HG03135 (cell line): Measurements from ENCODE around the gene DHX38.
A peak's percentile ranks its signal among the peaks of the same experiment; 100 is the strongest.
"Not testable (repeated sequence)": the region's sequence is repeated elsewhere in the genome, so short reads cannot be mapped to it uniquely, and the experiment has no call there.

Experiments
- ATAC-seq: cut with Tn5 transposase; IDR thresholded peaks from one replicate; pipeline ENCODE4 v1.9.1; 2021; ENCODE audit warnings: mild to moderate bottlenecking, moderate library complexity; ENCODE audit not compliant: unreplicated experiment

Gene DHX38

GRCh38 chr16:72093448-72094265 lies at the start of gene DHX38, which contains the start of gene TXNL4B:
DHX38 (plus strand) TSS chr16:72093847; CDS start chr16:72096158, 2,311 bp downstream.
TXNL4B (minus strand) TSS chr16:72093620; CDS start chr16:72090749, 2,871 bp downstream.
- ATAC-seq: peak; percentile 98

DNA sequence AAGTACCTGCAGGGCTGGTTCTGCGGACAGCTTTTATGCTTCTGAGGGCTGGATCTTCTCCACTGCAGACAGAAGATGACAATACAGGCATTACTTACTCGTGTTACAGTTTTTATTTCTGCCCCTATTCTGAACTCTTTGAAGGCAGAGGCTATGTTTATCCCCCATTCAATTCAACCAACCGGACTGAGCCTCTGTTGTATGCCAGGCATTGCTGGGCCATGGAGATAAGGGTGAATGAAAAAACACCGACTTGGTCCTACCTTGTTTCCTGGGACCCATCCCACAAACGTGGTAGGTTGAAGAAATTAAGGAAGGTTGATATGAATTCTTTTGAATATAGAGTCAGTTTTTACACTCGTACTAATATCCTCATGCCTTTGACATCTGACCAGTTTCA lies 49.4 kb upstream of the DHX38 start:
- no peak for ATAC-seq

GRCh38 chr16:72044825-72045359 lies 48.8 kb upstream of the DHX38 start:
- no peak for ATAC-seq

- ATAC-seq: no peak
These were observed 44.5 kb upstream of the DHX38 start for GRCh38 chr16:72049110-72049509.

DNA sequence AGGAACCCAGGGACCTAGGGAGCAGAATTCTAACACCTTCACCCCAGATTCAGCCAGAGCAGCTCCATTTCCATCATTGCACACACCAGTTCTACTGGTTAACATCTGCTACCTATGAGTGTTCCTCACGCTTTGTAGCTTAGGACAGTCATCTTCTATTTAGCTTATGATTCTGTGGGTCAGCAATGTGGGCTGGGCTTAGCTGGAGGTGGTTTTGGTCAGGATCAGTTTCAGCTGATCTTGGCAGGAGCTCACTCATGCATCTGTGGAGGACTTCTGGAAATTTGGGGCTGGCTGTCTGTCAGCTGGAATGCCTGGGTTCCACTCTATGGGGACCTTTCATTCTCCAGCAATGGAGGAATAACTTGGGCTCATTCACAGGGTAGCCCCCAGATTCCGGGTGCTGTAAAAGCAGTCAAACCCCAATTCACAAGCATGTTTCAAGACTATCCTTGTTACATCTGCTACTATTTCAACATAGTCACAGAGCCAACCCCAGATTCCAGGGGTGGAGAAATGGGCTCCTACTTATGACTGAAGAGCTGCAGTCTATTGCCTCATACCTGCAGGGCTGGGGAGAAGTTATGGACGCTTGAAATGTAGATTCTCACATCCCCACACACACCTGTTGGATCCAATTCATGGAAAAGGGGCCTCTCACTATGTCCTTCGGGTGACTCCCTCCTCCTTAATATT lies 42.7 kb upstream of the DHX38 start:
- ATAC-seq: no peak

DNA sequence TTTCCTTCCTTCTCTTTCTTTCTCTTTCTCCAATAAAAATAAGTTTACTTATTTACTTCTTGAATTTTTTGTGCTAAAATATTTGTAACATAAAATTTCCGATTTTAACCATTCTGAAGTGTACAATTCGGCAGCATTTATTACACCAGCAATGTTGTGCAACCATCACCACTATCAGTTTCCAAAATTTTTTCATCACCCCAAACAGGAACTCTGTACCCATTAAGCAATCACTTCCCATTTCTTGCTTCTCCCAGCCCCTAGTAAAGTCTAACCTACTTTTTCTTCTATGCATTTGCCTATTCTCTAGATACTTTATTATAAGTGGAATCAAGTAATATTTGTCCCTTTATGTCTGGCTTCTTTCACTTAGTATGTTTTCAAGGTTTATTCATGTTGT lies 41.8 kb upstream of the DHX38 start:
- ATAC-seq: no peak

DNA sequence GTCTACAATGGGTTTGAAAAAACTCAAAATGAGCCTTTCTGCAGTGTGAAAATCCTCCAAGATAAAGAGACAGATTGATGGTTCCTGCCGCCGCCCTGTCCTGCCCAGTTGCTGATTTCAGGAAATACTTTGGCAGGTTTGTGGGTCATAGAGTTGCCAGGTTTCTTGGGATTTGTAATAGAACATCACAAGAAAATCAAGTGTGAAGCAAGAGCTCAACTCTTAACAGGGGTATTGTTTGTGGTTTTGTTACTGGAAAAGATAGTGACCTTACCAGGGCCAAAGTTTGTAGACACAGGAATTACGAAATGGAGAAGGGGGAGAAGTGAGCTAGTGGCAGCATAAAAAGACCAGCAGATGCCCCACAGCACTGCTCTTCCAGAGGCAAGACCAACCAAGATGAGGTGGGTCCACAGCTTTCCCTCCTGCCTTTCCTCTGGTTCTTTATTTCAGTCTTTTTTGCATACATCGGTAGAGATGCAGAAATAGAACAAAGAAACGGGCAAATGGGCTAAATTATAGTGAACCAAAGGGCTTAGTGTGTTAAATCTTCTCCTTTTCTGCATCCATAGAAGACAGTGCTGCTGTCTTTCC lies 39.3 kb upstream of the DHX38 start, which contains the start of gene HP:
Gene HP, plus strand, starts transcription at position 252 of the 594 bp plus-strand sequence. Its CDS starts 148 bp downstream, at position 400.
- not testable (repeated sequence) for ATAC-seq

- ATAC-seq: no peak
These were observed 37.7 kb upstream of the DHX38 start for GRCh38 chr16:72055911-72056310.

DNA sequence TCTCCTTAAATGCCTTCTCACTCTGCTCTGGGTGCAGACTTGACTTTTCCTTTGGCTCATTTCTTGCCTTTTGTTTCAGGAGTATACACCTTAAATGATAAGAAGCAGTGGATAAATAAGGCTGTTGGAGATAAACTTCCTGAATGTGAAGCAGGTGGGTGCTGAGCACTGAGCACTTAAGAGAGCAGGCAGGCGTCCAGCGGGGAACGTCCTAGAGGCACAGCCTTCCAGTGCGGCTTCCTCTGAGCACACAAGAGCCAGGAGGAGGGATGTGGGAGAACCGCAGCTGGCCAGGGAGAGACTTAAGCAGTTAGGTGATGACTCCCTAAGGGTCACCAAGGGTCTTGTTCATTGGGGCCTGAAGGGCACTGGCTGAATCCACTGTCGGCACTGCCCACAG lies 36.3 kb upstream of the DHX38 start:
- not testable (repeated sequence) for ATAC-seq

GRCh38 chr16:72059060-72059459 lies 34.6 kb upstream of the DHX38 start:
- not testable (repeated sequence) for ATAC-seq

DNA sequence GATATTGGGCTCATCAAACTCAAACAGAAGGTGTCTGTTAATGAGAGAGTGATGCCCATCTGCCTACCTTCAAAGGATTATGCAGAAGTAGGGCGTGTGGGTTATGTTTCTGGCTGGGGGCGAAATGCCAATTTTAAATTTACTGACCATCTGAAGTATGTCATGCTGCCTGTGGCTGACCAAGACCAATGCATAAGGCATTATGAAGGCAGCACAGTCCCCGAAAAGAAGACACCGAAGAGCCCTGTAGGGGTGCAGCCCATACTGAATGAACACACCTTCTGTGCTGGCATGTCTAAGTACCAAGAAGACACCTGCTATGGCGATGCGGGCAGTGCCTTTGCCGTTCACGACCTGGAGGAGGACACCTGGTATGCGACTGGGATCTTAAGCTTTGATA lies 33.2 kb upstream of the DHX38 start:
- no peak for ATAC-seq

- ATAC-seq: no peak
These were observed 32.1 kb upstream of the DHX38 start for GRCh38 chr16:72061564-72061963.

GRCh38 chr16:72064361-72064894 lies 29.2 kb upstream of the DHX38 start:
- no peak for ATAC-seq

DNA sequence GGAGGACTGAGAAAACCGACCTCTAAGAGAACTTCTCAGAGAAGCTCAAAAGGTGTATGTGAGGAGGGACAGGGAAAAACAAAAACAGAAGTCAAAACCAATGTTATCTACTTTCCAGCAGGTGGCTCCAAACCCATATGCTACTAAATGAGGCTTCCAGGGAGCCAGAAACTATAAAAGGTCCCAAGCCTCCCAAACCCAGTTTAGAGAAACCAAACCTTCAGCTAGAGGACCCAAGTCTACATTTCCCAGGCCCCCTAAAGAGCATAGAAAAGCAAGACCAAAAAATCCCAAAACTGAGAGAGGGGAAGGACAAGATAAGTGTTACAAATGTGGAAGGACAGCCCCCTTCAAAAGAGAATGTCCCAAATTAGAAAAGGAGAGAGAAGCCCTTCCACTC lies 26.9 kb upstream of the DHX38 start:
- ATAC-seq: no peak

DNA sequence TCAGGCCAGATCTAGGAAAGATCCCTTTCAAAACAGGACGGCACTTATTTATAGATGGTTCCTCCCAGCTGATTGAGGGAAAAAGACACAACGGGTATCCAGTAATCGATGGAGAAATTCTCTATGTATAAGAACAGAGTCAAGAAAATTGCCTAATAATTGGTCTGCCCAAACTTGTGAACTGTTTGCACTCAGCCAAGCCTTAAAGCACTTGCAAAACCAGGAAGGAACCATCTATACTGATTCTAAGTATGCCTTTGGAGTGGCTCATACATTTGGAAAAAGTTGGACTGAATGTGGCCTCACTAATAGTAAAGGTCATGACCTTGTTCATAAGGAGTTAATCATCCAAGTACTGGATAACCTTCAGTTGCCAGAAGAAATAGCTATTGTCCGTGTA lies 24.7 kb upstream of the DHX38 start:
- ATAC-seq: no peak

- no peak for ATAC-seq
These were observed 20.9 kb upstream of the DHX38 start for GRCh38 chr16:72072514-72073342.

- ATAC-seq: no peak
These were observed 20.0 kb upstream of the DHX38 start for GRCh38 chr16:72073560-72074230.

DNA sequence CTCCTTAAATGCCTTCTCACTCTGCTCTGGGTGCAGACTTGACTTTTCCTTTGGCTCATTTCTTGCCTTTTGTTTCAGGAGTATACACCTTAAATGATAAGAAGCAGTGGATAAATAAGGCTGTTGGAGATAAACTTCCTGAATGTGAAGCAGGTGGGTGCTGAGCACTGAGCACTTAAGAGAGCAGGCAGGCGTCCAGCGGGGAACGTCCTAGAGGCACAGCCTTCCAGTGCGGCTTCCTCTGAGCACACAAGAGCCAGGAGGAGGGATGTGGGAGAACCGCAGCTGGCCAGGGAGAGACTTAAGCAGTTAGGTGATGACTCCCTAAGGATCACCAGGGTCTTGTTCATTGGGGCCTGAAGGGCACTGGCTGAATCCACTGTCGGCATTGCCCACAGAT lies 18.6 kb upstream of the DHX38 start:
- not testable (repeated sequence) for ATAC-seq

DNA sequence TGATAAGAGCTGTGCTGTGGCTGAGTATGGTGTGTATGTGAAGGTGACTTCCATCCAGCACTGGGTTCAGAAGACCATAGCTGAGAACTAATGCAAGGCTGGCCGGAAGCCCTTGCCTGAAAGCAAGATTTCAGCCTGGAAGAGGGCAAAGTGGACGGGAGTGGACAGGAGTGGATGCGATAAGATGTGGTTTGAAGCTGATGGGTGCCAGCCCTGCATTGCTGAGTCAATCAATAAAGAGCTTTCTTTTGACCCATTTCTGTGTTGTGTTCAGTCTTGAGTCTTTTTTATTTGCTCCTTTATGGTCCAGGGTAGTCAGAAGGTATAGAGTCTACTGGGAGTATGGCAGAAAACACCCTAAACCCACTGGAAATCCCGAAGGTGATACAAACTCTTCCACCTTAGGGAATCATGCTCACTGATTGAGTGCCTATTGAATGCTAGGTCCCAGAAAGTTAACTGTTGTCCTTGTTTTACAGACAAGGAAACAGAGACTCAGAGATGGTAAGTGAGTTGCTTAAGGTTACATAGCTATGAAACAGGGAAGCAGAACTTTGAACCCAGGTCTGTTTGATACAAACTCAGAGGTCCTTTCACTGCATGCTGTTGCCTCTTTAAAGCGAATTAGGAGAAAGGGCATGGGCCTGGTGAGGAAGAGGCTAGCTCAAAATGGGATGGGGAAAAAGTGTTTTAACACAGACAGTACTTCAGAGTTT lies 16.5 kb upstream of the DHX38 start:
- not testable (repeated sequence) for ATAC-seq
